GM21717 (cell line): Measurements from ENCODE around the gene CETP.

Source experiments
- ATAC-seq: cut with Tn5 transposase; IDR thresholded peaks from one replicate; pipeline ENCODE4 v1.9.1; 2021; ENCODE audit warnings: mild to moderate bottlenecking, moderate library complexity; ENCODE audit not compliant: unreplicated experiment

Gene CETP

GRCh38 chr16:57016831-57017230, 55.1 kb downstream of the CETP start:
- no peak for ATAC-seq

GRCh38 chr16:57017251-57017650, 55.5 kb downstream of the CETP start:
- ATAC-seq = no peak

GRCh38 chr16:57019746-57020145, 58.0 kb downstream of the CETP start:
- ATAC-seq = no peak

- no peak for ATAC-seq
These were observed 58.9 kb downstream of the CETP start for GRCh38 chr16:57020651-57021050.

GRCh38 chr16:57021757-57022156, 60.0 kb downstream of the CETP start:
- ATAC-seq = no peak

DNA sequence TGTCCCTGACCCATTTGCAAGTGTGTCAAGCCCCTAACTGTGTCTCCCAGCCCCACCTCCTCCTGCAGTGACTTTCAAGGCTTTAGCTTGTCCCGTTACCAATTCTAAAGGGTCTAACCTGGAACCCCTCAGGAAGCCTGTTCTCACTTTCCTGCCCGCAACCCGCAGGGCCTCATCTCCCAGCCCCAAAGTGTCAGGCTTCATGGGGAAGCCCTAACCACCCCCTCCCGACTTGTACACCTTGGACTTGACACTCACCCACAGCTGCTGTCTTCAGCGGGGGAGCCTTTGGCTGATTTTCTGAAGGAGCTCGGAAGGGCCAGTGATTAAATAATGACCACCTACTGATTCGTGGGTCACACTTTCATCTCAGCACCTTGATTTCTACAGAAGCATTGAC, 60.7 kb downstream of the CETP start:
- ATAC-seq = no peak

DNA sequence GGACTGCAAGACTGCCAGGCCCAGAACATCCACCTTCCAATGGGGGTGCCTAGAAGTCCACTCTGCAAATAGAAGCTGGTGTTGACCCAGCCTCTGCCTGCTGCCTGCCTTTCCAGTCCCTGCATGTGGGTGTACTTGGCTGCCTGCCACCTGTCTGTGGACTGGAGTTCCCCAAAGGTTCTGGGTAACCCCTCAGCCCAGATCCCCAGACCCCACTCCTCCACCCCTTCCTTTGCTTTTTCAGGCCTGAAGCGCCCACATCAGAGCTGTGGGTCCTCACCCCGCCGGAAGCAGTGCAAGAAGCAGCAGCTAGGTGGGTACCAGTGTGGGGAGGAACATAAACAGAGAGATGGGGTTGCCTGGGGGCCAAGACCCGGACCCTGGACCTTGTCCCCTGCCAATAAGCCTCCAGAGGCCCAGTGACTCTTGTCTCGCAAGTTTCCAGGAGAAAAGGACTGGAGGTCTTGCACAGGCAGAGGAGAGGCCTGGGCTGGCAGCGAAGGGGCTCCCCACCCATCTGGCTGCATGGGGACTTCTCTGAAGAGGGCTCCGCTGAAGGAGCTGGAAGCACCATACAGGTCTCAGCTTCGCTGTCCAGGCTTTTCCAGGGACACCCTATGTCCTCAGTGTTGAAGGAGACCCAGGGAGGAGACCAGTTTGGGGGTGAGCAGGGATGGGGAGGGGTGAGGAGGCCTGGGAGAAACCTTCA, 61.9 kb downstream of the CETP start:
- ATAC-seq = no peak

DNA sequence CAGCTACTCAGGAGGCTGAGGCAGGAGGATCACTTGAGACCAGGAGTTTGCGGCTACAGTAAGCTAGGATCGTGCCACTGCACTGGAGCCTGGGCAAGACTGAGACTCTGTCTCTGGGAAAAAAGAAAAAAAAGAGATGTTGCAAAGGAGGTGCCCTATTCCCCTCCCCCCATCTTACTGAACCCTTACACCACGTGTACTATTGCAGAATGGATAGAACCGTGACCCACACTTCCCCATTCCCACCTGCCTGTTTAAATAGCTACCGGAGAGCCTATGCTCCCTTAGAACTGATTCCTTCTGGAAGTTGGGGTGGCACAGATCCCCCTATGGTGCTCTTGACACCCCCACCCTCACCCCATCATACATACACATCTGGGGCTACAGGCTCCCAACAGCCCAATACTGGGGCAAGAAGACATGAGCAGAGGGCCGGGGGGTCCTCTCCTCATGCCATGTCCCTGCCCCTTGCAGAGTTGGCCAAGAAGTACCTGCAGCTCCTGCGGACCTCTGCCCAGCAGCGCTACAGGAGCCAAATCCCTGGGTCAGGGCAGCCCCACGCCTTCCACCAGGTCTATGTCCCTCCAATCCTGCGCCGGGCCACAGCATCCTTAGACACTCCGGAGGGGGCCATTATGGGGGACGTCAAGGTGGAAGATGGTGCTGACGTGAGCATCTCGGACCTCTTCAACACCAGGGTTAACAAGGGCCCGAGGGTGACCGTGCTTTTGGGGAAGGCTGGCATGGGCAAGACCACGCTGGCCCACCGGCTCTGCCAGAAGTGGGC, 63.3 kb downstream of the CETP start:
- no peak for ATAC-seq

GRCh38 chr16:57025941-57026777, 64.4 kb downstream of the CETP start:
- ATAC-seq = no peak

DNA sequence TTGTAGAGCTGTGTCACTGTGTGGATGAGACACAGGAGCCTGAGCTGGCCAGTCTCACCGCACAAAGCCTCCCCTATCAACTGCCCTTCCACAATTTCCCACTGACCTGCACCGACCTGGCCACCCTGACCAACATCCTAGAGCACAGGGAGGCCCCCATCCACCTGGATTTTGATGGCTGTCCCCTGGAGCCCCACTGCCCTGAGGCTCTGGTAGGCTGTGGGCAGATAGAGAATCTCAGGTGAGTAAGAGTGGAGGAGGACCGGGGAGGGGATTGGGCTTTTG, 65.0 kb downstream of the CETP start:
- no peak for ATAC-seq

DNA sequence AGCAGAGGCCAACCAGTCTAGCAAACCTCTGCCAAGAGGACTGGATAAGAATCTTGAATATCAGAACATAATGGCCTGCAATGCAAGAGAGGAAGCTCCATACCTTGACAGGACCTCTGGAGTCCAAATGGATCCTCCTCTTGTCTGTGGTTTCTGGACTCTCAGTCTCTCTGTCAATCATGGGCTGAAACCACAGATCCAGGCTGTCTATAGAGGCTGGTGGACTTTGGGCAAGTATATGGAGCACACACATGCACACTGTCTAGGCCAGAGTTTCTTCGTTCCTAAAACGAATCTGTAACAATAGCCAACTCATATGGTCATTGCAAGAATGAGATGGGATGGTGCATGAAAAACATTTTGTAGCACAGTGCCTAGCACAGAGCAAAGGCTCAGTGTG, 65.3 kb downstream of the CETP start:
- ATAC-seq = no peak

DNA sequence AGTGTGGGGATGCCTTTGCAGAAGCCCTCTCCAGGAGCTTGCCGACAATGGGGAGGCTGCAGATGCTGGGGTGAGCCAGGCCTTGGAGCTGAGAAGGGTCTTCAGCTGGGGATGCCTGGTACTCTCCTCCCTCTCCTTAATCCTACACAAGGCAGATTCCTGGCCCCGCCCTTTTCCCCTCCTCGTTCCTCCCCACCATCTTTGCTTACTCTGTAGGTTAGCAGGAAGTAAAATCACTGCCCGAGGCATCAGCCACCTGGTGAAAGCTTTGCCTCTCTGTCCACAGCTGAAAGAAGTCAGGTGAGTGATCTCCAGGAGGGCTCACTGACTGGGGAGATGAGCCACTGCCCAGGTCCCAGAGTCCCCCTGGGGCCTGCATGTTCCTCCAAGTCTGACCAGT, 66.3 kb downstream of the CETP start:
- no peak for ATAC-seq

- ATAC-seq = no peak
These were observed 67.7 kb downstream of the CETP start for GRCh38 chr16:57029161-57030160.

GRCh38 chr16:57030346-57030902, 68.7 kb downstream of the CETP start:
- no peak for ATAC-seq

- no peak for ATAC-seq
These were observed 69.4 kb downstream of the CETP start for GRCh38 chr16:57031156-57031555.

GRCh38 chr16:57032346-57032745, 70.6 kb downstream of the CETP start:
- no peak for ATAC-seq

DNA sequence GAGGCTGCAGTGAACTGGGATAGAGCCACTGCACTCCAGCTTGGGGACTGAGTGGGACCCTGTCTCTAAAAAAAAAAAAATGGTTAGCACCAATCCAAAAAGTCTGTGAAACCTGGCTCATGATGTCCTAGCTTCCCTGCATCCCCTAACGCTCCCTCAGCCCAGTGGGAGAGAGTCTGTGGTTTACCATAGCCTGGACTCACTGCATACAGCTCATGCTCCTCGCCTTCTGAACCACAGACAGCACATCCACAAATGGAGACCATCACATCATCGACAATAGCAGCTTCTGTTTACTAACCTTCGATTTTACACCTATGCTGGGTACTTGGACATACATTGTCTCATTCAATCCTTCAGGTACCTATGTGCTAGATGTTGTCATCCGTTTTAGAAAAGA, 71.2 kb downstream of the CETP start:
- no peak for ATAC-seq
